HCT116 (cell line): Measurements from ENCODE around the gene PPM1M. TPM values are rescaled to one million over a fixed set of nuclear protein-coding genes. Genes with fewer than 3 reads are reported as not detected.

Experiments used
- ATAC-seq: fragments of 200-7000 bp; cut with Tn5 transposase; 2 replicates; pipeline ENCODE4 v1.9.1; 2020; ENCODE audit warnings: mild to moderate bottlenecking, moderate library complexity
- BruUV-seq: library from RNA; stranded (reverse); fragments of 400-500 nt; replicated peaks from 2 replicates; lab custom pipeline; 2021; lab: Mats Ljungman, UMichigan
- CTCF ChIA-PET: fragments of 300-600 bp; sonication (Branson Sonifier 250); formaldehyde crosslinking; loops from one replicate; lab custom pipeline; 2021; ENCODE audit warnings: antibody characterized with exemption; lab: Charles Lee
- POLR2A ChIA-PET: fragments of 300-600, 350-600 bp; sonication (Branson Sonifier 250); formaldehyde crosslinking; loops from one replicate; lab custom pipeline; 2021; ENCODE audit warnings: antibody characterized with exemption; lab: Charles Lee
- RAD21 ChIA-PET, 2 experiments: fragments of 300-600 bp; sonication (Branson Sonifier 250); formaldehyde crosslinking; loops; one replicate each; lab custom pipeline; 2023; ENCODE audit warnings: low total read pairs in 2 of 2; ENCODE audit not compliant: uncharacterized antibody in 2 of 2, unreplicated experiment in 2 of 2, low non-redundant PET in 1 of 2; lab: Charles Lee
- DNase-seq: peaks from one replicate; pipeline ENCODE4 v3.0.0-alpha.2; 2010; ENCODE audit warnings: low read depth, low spot score
- H2AFZ ChIP-seq: fragments of 200-600 bp; shearing (Covaris generic), sonication (generic); 2 replicates; pipeline ENCODE4 v1.6.1; 2017; ENCODE audit warnings: low read depth, mixed run types, mixed read lengths, antibody characterized with exemption, low read length; ENCODE audit not compliant: poor library complexity, severe bottlenecking
- H3K27ac ChIP-seq: 2 replicates; pipeline ENCODE4 v1.5.1; 2012; ENCODE audit warnings: low read depth, low read length
- H3K27me3 ChIP-seq: fragments of 200-600 bp; sonication (generic); 2 replicates; pipeline ENCODE4 v1.6.1; 2016; ENCODE audit warnings: mixed run types, low read length, mixed read lengths; ENCODE audit not compliant: insufficient read depth
- H3K36me3 ChIP-seq, 2 experiments: fragments of 200-500 bp in 1 of 2; fragments of 200-600 bp in 1 of 2; sonication (Bioruptor generic) in 1 of 2; sonication (generic) in 1 of 2; 2 replicates each; pipeline versions ENCODE4 v1.5.1 to v1.6.1; 2014 to 2016; ENCODE audit warnings: low read length in 2 of 2, inconsistent platforms in 1 of 2, mixed read lengths in 1 of 2, mixed run types in 1 of 2; ENCODE audit not compliant: insufficient read depth in 2 of 2, control insufficient read depth in 1 of 2
- H3K4me1 ChIP-seq, 2 experiments: fragments of 200-600 bp in 1 of 2; sonication (generic) in 1 of 2; 2 replicates each; pipeline versions ENCODE4 v1.5.1 to v1.6.1; 2012 to 2017; ENCODE audit warnings: low read length in 2 of 2, inconsistent platforms in 1 of 2, mild to moderate bottlenecking in 1 of 2, mixed read lengths in 1 of 2, mixed run types in 1 of 2, moderate library complexity in 1 of 2; ENCODE audit not compliant: insufficient read depth in 2 of 2, control insufficient read depth in 1 of 2
- H3K4me2 ChIP-seq: fragments of 200-600 bp; sonication (generic); 2 replicates; pipeline ENCODE4 v1.6.1; 2017; ENCODE audit warnings: mixed run types, low read length, mixed read lengths
- H3K4me3 ChIP-seq, 2 experiments: fragments of 200-600 bp in 1 of 2; sonication (generic) in 1 of 2; replicated peaks in 1 of 2; 2 replicates each; pipeline ENCODE4 v1.5.1; 2011 to 2016; ENCODE audit warnings: low read length in 2 of 2, control low read depth in 1 of 2, low read depth in 1 of 2, mild to moderate bottlenecking in 1 of 2, mixed read lengths in 1 of 2, mixed run types in 1 of 2
- H3K79me2 ChIP-seq: fragments of 200-600 bp; sonication (generic); 2 replicates; pipeline ENCODE4 v1.6.1; 2017; ENCODE audit warnings: mild to moderate bottlenecking, mixed run types, low read length, moderate library complexity, mixed read lengths; ENCODE audit not compliant: insufficient read depth
- H3K9ac ChIP-seq: fragments of 200-600 bp; sonication (generic); 2 replicates; pipeline ENCODE4 v1.6.1; 2016; ENCODE audit warnings: low read length, mixed read lengths
- H3K9me2 ChIP-seq: fragments of 200-600 bp; sonication (generic), shearing (Covaris generic); 2 replicates; pipeline ENCODE4 v1.6.1; 2017; ENCODE audit warnings: mixed run types, mild to moderate bottlenecking, moderate library complexity; ENCODE audit not compliant: insufficient read depth
- H3K9me3 ChIP-seq, 2 experiments: fragments of 200-500 bp in 1 of 2; fragments of 200-600 bp in 1 of 2; sonication (Bioruptor generic) in 1 of 2; sonication (generic) in 1 of 2; 2 replicates each; pipeline ENCODE4 v1.6.1; 2014 to 2017; ENCODE audit warnings: low read length in 2 of 2, mixed read lengths in 2 of 2, inconsistent platforms in 1 of 2, low read depth in 1 of 2, mild to moderate bottlenecking in 1 of 2, mixed run types in 1 of 2, moderate library complexity in 1 of 2; ENCODE audit not compliant: control insufficient read depth in 1 of 2, insufficient read depth in 1 of 2
- H4K20me1 ChIP-seq: fragments of 200-600 bp; sonication (generic), shearing (Covaris generic); 2 replicates; pipeline ENCODE4 v1.6.1; 2017; ENCODE audit warnings: mixed run types, mild to moderate bottlenecking, moderate library complexity; ENCODE audit not compliant: insufficient read depth
- ATF3 ChIP-seq: IDR thresholded peaks from 2 replicates; pipeline ENCODE4 v1.6.1; 2012
- ELF1 ChIP-seq: IDR thresholded peaks from 2 replicates; pipeline ENCODE4 v1.6.1; 2012; ENCODE audit warnings: low read depth, borderline replicate concordance
- JUND ChIP-seq: IDR thresholded peaks from 2 replicates; pipeline ENCODE4 v1.6.1; 2012
- MAX ChIP-seq: IDR thresholded peaks from 2 replicates; pipeline ENCODE4 v1.6.1; 2012
- POLR2A ChIP-seq: IDR thresholded peaks from 2 replicates; pipeline ENCODE4 v1.7.0; 2011; ENCODE audit warnings: borderline replicate concordance; ENCODE audit not compliant: insufficient read depth, insufficient read length; ENCODE audit errors: extremely low read depth
- ZBTB33 ChIP-seq: IDR thresholded peaks from 2 replicates; pipeline ENCODE4 v1.6.1; 2011; ENCODE audit warnings: mild to moderate bottlenecking, low read length, moderate library complexity; ENCODE audit not compliant: insufficient replicate concordance; ENCODE audit errors: extremely low read depth
- intact Hi-C: fragments of 100-400 bp; cut with micrococcal nuclease; formaldehyde crosslinking; loops from 2 replicates; pipeline ENCODE4 v1.10.0; 2022
- total RNA-seq: library from RNA; stranded (reverse); gene quantifications from one replicate; pipeline ENCODE4 v1.2.1, GENCODE V29; 2021; ENCODE audit not compliant: unreplicated experiment

Gene PPM1M
- total RNA-seq, 1 experiment from 2014 or later, result 16.6 TPM

- Histone ChIP-seq H3K27ac (no peak overlapping the region), H3K9ac (no peak overlapping the region), H3K4me2 (no peak overlapping the region), H3K79me2 (peaks cover 25% of the 10 kb centered on the region), H3K4me3 (no peak overlapping the region), H3K9me2 (no peaks in the 10 kb centered on the region), H3K27me3 (no peaks in the 10 kb centered on the region), H3K9me3 (no peaks in the 10 kb centered on the region), H2AFZ (no peak overlapping the region), H3K36me3 (peaks cover 44 to 55% of the 10 kb centered on the region in 2 experiments), H4K20me1 (no peaks in the 10 kb centered on the region), H3K4me1 (peaks cover 9 to 24% of the 10 kb centered on the region in 2 experiments)
- ChIA-PET RAD21 (no interaction called here), POLR2A (interaction anchor here (0.9 to 1.3 kb wide), 2 partner anchors 16 to 47 kb away, joined by 4 read pairs; partner anchors contain the start of gene POC1A), CTCF (interaction anchor here (2.2 kb wide), 1 partner anchor 19 kb away, joined by 10 read pairs; no protein-coding TSS in a partner anchor)
- DNase-seq, result no peak
- intact Hi-C loops, result no loop called here
- TF ChIP-seq ATF3, result no peak
- TF ChIP-seq POLR2A, result no peak
- no peak for TF ChIP-seq JUND
- TF ChIP-seq ELF1, result no peak
- no peak for TF ChIP-seq MAX
- no peak for TF ChIP-seq ZBTB33
- no peak for ATAC-seq
- BruUV-seq, result no TSS peak
Observed at GRCh38 chr3:52200981-52201679, 44.4 kb upstream of the PPM1M start.
